Gastroesophageal sphincter (tissue), 4 donors: ENCODE measurements around the gene CCDC86. TPM values are rescaled to one million over a fixed set of nuclear protein-coding genes. Genes with fewer than 3 reads are reported as not detected.

Experiments
- ATAC-seq: fragments of 150-250 bp; one replicate; pipeline ENCODE4 v1.9.1; 2016; ENCODE audit warnings: mild to moderate bottlenecking, moderate library complexity
- H3K27ac ChIP-seq, 4 donors: fragments of 200-600 bp; sonication (generic) in 3 of 4; 1 replicate in 3 of 4; 2 replicates in 1 of 4; pipeline ENCODE4 v1.5.1; 2016 to 2019
- H3K27me3 ChIP-seq: fragments of 200-600 bp; sonication (generic); one replicate; pipeline ENCODE4 v1.5.1; 2019
- H3K36me3 ChIP-seq, 2 donors: fragments of 200-600 bp; sonication (generic); one replicate each; pipeline ENCODE4 v1.5.1; 2019; ENCODE audit warnings: control low read depth in 1 of 2
- H3K4me1 ChIP-seq, 3 donors: fragments of 200-600 bp; sonication (generic); 1 replicate in 2 of 3; 2 replicates in 1 of 3; pipeline ENCODE4 v1.5.1; 2016 to 2019; ENCODE audit warnings: control low read depth in 2 of 3
- H3K4me3 ChIP-seq, 2 donors: fragments of 200-600 bp; sonication (generic); one replicate each; pipeline ENCODE4 v1.5.1; 2019; ENCODE audit warnings: mild to moderate bottlenecking in 1 of 2, moderate library complexity in 1 of 2
- H3K9me3 ChIP-seq, 3 donors: fragments of 200-600 bp; sonication (generic); one replicate each; pipeline ENCODE4 v1.5.1; 2017 to 2019; ENCODE audit warnings: control low read depth in 2 of 3
- EP300 ChIP-seq: sonication (generic); formaldehyde crosslinking; IDR thresholded peaks from one replicate; pipeline ENCODE4 v1.6.1; 2017; ENCODE audit warnings: antibody characterized with exemption, mild to moderate bottlenecking
- POLR2A ChIP-seq, 2 donors: fragments of 450-650 bp; IDR thresholded peaks; one replicate each; pipeline ENCODE4 v1.6.1; 2017; ENCODE audit warnings: antibody characterized with exemption in 2 of 2, mild to moderate bottlenecking in 2 of 2, moderate library complexity in 1 of 2
- POLR2AphosphoS5 ChIP-seq: sonication (generic); formaldehyde crosslinking; IDR thresholded peaks from one replicate; pipeline ENCODE4 v1.6.1; 2017; ENCODE audit warnings: antibody characterized with exemption
- WGBS, 2 donors: methylation state at CpG; one replicate each; pipeline ENCODE4 v1.1.5; 2018; ENCODE audit warnings: low coverage in 1 of 2; 5-methylcytosine and 5-hydroxymethylcytosine counted together
- total RNA-seq, 4 donors: library from RNA; depleted of rRNA; stranded (reverse); fragments of >200 nt; gene quantifications; one replicate each; pipeline ENCODE4 v1.1.0, GENCODE V29; 2016
- TF ChIP-seq, protein P1 (sequence below), 4 experiments: fragments of 200-600 bp in 2 of 4; fragments of 450-650 bp in 2 of 4; sonication (generic) in 1 of 4; IDR thresholded peaks; one replicate each; pipeline ENCODE4 v1.5.1; 2017 to 2019; ENCODE audit warnings: antibody characterized with exemption in 4 of 4, mild to moderate bottlenecking in 2 of 4, moderate library complexity in 2 of 4

Gene CCDC86
- total RNA-seq, 4 donors from 2014 or later: 10.5 to 27.8 (median 18.2) TPM

- no peak overlapping the region for H3K4me3 ChIP-seq
- TF ChIP-seq POLR2AphosphoS5 (no peak), POLR2A (IDR thresholded peaks at IDR 0.05) (no peak), EP300 (no peak)
- TF ChIP-seq, protein P1, sequence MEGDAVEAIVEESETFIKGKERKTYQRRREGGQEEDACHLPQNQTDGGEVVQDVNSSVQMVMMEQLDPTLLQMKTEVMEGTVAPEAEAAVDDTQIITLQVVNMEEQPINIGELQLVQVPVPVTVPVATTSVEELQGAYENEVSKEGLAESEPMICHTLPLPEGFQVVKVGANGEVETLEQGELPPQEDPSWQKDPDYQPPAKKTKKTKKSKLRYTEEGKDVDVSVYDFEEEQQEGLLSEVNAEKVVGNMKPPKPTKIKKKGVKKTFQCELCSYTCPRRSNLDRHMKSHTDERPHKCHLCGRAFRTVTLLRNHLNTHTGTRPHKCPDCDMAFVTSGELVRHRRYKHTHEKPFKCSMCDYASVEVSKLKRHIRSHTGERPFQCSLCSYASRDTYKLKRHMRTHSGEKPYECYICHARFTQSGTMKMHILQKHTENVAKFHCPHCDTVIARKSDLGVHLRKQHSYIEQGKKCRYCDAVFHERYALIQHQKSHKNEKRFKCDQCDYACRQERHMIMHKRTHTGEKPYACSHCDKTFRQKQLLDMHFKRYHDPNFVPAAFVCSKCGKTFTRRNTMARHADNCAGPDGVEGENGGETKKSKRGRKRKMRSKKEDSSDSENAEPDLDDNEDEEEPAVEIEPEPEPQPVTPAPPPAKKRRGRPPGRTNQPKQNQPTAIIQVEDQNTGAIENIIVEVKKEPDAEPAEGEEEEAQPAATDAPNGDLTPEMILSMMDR (IDR thresholded peaks at IDR 0.05): no peak
- H3K9me3 ChIP-seq: no peaks in the 10 kb centered on the region
- no peaks in the 10 kb centered on the region for H3K4me1 ChIP-seq
- no peak overlapping the region for H3K27ac ChIP-seq
- H3K36me3 ChIP-seq: no peaks in the 10 kb centered on the region
- peaks cover 8% of the 10 kb centered on the region for H3K27me3 ChIP-seq
- no peak for ATAC-seq
- 57 to 98% methylated on average over 2 to 7 of the region's 15 CpGs for WGBS, 2 donors
Measured at GRCh38 chr11:60859616-60860250, 17.8 kb downstream of the CCDC86 start.

- peaks cover 4% of the 10 kb centered on the region for H3K27me3 ChIP-seq
- no peak for ATAC-seq
- H3K9me3 ChIP-seq: no peaks in the 10 kb centered on the region
- H3K4me1 ChIP-seq: no peaks in the 10 kb centered on the region
- H3K27ac ChIP-seq: no peak overlapping the region
- TF ChIP-seq, protein P1 (IDR thresholded peaks at IDR 0.05): no peak
- TF ChIP-seq POLR2AphosphoS5 (no peak), POLR2A (IDR thresholded peaks at IDR 0.05) (no peak), EP300 (no peak)
- no peak overlapping the region for H3K4me3 ChIP-seq
- H3K36me3 ChIP-seq: no peaks in the 10 kb centered on the region
- 100% methylated on average over 1 of the region's 7 CpGs; no CpG with 5 or more reads in 1 of the 2 donors for WGBS, 2 donors
Measured at GRCh38 chr11:60860943-60861342, 19.0 kb downstream of the CCDC86 start.

DNA sequence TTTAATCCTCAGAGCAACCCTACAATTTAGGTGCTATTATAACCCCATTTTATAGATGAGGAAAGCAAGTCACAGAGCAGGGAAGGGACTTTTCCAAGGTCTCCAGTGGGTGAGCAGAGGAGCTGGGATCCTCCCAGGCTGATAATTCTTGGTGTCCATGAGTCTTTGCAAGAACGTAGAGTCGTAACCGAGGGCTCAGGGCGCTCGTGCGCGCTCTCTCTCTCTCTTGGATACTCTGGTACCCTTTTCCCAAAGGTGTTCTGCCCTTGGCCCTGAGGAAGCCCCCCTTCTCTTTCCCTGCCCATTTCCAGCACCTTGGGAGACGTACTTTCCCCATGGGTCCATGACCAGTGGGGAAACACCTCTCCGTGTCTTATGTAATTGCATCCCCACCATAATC is 20.3 kb downstream of the CCDC86 start:
- TF ChIP-seq EP300 (no peak), POLR2A (IDR thresholded peaks at IDR 0.05) (no peak), POLR2AphosphoS5 (no peak)
- TF ChIP-seq, protein P1 (IDR thresholded peaks at IDR 0.05): no peak
- Histone ChIP-seq H3K27ac (no peak overlapping the region), H3K4me3 (no peak overlapping the region), H3K4me1 (no peaks in the 10 kb centered on the region), H3K9me3 (no peaks in the 10 kb centered on the region), H3K27me3 (peaks cover 4% of the 10 kb centered on the region), H3K36me3 (no peaks in the 10 kb centered on the region)
- no peak for ATAC-seq
- 83 to 89% methylated on average over 2 to 9 of the region's 9 CpGs for WGBS, 2 donors

GRCh38 chr11:60863550-60864521 is 21.9 kb downstream of the CCDC86 start:
- H3K4me3 ChIP-seq: no peak overlapping the region
- no peak overlapping the region for H3K27ac ChIP-seq
- peaks cover 4% of the 10 kb centered on the region for H3K27me3 ChIP-seq
- ATAC-seq: no peak
- H3K4me1 ChIP-seq: no peaks in the 10 kb centered on the region
- WGBS, 2 donors: 64 to 80% methylated on average over 10 to 16 of the region's 16 CpGs
- no peaks in the 10 kb centered on the region for H3K9me3 ChIP-seq
- no peaks in the 10 kb centered on the region for H3K36me3 ChIP-seq
- TF ChIP-seq POLR2A (IDR thresholded peaks at IDR 0.05) (no peak), POLR2AphosphoS5 (no peak), EP300 (no peak)
- TF ChIP-seq, protein P1 (IDR thresholded peaks at IDR 0.05): no peak
